Eye (tissue), 1 donor: ENCODE data around the gene CHAF1A.

Experiments used
- DNase-seq: peaks from one replicate; pipeline ENCODE4 v3.0.0-alpha.2; 2015

CHAF1A gene

DNA sequence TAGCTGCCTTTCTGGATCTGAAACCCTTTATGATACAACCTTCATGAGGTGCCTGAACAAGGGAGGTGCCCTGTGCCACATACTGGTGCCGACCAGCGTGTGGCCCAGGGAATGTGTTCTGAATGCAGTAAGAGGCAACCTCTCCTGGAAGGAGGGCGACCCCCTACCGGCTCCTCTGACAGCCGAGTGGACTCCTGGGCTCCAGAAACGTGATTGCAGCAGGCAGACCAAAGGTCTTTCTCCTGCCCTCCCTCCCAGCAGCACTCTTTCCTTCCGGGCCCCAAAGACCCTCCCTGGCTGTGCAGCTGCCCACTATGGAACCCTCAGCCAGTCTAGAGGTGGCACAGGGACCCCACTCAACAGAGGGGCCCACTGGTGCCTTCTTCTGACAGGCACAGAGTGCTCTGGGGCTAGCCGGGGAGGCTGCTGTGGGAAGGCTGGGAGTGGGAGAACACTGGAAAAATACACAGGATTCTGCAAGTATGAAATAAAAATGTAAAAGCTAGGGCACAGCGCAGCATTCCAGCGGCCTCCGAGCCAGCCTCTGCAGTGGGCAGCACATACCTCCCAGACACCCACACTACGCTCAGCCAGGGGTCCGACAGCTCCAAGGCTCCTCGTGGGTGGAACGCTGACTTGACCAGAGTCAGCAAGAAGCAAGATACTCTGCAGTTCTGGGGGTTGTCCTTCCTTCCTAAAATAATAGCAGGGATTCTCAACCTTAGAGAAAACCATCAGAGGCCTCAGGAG is 17.0 kb upstream of the CHAF1A start:
- no peak for DNase-seq

DNA sequence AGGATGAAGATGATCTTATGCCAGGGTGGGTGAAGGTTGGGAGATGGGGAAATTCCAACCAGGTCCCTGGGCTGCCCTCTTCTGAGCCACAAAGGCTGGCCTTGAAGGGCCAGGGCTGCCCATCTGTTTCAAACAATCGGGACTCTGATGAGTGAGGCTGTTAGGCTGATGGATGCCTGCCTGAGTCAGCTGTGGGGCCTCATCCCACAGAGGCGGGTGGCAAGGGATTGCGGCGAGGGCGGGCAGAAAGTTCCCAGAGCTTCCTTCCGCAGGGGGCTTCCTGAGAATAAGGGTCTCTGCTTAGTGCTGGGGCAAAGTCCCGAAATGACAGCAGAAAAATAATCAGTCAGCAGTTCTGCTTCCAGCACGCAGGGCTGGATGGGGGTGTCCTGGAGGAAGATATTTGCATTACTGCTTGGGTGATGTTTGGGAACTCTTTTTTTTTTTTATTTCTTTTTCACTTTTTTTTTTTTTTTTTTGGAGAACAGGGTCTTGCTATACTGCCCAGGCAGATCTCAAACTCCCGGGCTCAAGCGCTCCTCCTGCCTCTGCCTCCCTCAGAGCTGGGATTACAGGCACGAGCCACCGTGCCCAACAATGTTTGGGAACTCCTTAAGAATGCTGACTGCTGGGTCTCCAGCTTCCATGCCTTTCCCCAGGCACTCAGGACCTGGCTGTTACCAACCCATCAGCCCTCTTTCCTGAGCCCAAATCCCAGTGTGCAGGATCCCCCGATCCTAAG is 16.2 kb upstream of the CHAF1A start:
- DNase-seq, result no peak

DNA sequence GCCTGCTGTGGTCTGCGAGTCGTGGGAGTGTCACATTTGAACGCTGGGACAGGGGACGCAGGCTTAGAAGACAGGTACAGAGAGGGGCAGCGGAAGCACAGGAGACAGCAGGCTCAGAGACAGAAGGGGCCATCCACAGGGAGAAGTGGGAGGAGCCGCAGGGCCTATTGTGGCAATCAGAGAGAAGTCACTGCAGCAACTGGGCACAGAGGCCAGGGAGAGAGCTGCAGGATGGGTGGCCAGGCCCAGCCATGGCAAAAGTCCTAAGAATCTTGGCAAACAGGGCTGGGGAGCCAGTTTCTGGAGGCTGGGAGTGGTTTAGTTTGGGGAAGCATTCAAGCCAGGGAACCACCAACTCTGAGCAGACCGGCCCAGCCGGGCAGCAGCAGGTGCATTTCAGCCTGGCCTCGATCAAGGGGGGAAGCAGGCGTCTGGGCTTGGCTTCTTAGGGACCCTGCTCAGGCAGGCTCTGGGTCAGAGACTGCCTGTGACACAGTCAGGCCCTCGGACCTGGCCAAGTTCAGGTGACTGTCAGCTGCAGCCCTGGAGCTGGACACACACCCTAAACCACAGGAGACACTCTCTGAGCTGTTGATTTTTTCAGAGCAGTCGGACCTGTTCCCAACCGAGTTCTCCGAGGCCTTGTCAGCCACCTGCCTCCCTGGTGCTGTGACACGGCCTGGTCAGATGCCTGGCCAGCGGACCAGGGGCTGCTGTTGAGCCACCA is 13.9 kb upstream of the CHAF1A start:
- peak; percentile 61 for DNase-seq

DNA sequence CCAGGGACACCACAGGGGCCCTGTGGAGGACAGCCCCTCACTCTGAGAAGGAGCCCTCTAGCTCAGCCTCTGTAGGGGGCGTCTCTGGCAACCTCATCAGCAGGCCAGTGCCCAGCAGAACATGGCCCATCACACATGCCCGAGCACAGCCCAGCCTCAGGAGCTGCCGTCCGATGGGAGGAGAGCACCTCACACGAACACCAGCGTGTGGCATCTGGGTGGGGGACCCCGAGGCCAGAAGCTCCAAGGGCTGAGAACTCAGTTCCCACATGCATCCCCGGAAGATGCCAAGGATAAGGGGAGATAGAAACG is 13.4 kb upstream of the CHAF1A start:
- no peak for DNase-seq

DNA sequence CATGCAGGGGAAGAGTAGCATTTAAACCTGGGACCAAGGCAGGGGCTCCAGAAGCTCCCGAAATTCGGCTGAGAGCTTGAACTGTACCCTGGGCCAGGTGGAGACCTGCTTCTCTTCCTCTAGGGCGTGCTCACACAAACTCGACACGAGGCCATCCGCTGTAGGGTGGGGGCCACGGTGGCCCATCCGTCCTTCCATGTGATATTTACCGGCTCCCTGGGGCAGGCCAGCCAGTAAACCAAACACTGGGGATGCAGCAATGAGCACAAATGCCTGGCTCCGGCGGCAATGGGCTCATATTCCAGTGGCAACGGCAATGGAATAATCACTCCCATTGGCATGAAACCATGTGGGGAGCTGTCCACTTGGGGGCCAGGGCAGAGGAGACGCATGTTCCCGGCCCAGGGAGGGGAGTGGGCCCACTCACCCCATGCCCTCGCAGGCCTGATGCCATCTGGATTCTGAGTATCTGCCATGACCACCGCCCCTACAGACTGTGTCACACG is 12.9 kb upstream of the CHAF1A start:
- DNase-seq, result no peak

DNA sequence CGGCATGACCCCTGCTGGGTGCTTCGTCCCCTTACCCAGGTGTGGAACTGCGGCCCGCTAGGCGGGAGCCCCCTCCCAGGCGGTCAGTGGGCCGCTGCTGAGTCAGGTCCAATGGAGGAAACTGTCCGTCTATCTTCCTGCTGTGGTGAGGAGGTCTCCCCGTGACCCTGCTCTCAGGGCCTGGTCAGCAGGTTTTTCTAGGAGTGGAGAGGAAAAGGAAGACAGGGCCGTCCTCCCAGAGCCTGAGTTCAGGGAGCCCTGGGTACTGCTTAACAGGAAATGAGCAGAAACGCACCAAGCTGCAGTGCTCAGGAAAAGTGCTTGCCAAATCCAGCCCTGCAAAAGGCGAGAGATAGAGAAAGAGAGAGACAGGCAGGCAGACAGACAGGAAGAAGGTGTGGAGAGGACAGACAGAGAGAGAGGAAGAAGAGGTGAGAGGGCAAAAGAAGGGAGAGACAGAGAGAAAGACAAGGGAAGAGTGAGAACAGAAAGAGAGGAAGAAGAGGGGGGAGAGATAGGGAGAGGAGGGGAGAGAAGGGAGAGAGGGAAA is 12.3 kb upstream of the CHAF1A start:
- DNase-seq, result no peak

DNA sequence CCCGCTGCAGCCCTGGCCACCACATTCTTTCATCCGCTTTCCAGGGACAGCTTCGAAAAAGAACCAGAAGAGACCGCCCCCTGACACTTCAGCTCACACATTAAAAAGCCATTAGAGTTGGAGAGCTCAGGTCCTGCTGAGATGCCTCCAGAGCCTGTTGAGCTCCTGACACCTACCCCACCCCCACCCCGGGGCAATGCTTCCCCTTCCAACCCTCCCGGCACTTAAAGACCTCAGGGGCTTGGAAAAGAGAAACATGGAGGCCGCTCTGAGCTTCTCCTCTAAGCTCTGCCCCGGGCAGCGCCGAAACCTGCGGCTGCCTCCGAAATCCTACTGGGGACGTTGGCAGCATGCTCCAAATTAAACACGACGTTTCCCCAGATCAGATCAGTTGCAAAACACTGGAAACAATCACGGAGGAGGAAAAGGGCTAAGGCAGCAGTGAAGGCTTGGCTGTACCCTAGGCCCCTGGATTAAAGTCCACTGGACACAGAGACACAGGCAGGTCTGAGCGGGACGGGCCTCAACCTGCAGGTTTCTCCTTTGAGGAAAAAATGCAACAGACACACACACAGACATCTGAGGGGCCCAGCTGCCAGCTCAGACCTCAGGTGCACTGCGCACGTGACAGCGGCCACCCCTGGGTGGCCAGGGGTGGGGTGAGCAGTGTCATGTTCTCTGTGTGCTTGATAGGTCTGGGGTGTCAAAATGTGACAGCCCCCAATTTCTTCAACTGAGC is 11.7 kb upstream of the CHAF1A start:
- DNase-seq, result peak; percentile 84

DNA sequence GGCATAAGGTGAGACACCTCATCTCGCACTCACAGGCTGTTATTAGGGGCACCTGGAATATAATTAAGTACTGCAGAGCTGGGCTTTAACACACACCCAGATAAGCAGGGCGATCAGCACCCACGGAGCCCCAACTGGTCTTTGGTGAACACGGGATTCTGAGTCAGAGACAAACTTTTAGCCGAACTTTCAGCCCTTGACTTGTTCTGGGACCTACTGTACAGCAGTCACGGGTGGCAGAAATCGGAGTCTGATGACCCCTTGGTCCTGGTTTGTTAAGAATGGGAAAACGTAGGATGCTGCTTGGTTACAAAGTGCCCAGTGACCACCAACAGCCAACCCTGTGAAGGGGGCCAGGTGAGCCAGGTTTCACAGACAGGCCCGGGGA is 11.1 kb upstream of the CHAF1A start:
- DNase-seq, result no peak

DNA sequence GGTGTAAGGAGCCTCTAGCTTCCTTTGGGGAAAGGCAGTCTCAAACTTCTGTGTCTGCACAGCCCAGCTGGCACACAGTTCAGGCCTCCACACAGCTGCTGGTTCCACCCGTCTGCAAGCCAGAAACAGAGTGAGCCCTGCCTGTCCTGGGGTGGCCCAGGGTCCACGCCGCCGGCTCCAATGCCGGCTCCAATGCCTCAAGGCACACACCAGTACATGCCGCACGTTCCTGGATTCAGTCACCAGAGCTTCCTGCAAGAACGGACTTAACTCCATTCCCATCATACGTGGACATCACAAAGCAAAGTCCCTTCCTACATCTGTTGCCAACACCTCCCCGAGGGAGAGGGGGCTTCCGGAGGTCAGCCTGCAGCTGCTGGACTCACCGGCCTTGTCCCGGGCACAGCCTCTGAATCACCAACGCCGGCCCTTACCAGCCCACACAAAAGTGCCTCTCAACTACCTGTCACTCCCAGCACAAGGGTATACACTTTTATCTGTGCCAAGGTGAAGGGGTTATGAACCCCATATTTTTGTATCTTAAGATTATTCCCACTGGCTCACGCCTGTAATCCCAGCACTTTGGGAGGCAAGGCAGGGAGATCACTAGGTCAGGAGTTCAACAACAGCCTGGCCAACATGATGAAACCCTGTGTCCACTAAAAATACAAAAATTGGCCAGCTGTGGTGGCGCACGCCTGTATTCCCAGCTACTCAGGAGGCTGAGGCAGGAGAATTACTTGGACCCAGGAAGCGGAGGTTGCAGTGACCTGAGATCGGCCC is 10.5 kb upstream of the CHAF1A start:
- peak; percentile 39 for DNase-seq

DNA sequence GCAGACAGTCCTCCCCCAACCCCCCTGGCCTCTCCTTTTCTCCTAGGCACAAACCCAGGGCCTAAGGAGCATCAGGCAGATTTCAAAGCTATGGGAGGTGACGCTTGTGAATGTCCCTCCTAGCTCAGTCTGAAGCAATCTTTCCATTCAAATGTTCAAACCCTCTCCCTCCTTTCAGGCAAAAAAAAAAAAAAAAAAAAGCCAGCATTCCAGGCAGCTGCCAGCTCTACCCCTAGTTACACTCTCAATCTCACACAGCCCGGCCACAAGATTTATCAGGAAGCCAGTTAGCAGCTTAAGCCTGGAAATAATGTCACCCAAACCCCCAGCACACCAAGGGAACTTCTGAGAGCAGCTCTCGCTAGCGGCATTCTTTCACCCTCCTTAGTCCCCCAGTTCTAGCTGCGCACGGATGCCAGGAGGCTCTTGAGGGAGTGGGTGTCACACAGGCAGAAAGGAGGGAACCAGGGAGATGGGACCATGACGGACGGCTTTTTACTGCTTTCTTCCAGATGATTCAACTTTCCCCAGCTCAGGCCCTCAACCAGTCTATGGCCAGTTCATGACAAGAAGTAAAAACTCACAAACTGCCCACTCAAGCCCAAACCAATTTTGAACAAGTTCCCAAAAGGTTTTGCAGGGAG is 8.4 kb upstream of the CHAF1A start:
- peak; percentile 44 for DNase-seq

DNA sequence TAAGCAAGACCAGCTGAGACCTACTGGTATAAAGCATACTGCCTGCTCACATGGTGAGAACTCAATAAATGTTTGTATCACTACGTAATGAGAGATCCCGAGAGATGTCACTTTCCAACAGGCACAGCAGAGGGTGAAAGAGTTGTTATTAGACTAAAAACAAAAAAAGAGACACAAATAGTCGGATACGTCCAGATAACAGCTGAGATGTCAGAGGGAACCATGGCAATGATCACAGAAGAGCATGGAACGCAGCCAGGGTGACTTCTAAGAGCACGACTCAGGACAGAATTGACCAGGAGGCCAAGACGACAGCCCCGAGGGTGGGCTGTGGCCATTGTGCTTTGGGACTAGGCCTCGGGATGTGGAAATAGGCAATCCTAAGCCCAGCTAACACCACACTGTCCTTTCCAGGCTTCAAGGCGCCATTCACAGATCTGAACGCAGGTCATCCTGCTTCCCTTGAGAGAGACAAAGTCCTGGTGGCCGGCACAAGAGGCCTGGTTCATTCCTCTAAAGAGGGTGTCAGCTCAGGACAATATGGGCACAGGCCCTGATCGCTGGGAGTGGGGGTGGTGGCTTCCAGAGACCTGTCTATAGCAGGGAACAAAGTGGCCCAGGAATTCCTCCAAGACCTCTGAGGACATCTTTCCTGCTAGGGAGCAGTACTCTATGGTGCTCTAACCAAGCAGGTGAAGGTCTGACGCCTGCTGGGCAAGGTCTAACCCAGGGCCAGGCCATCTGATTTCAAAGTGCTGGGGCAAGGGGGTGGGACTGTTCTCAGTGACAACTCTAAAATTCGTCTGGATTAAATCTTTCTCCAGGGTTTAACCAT is 5.3 kb upstream of the CHAF1A start:
- DNase-seq, result no peak

DNA sequence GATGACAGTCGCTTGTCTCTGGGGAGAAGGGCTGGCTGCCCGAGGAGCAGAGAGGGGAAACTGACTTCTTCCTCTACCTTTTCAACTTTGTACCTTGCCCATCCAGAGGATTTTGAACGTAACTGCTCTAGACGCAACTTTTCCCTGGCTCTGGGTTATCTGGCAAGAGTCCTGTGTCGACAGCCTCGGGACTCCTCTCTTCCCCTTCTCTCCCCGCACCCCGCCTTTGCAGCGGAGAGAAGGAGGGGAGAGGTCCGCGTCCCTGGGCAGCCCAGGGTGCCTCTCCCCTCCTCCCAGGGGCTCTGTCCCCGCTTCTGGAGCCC is 2.7 kb upstream of the CHAF1A start:
- no peak for DNase-seq

DNA sequence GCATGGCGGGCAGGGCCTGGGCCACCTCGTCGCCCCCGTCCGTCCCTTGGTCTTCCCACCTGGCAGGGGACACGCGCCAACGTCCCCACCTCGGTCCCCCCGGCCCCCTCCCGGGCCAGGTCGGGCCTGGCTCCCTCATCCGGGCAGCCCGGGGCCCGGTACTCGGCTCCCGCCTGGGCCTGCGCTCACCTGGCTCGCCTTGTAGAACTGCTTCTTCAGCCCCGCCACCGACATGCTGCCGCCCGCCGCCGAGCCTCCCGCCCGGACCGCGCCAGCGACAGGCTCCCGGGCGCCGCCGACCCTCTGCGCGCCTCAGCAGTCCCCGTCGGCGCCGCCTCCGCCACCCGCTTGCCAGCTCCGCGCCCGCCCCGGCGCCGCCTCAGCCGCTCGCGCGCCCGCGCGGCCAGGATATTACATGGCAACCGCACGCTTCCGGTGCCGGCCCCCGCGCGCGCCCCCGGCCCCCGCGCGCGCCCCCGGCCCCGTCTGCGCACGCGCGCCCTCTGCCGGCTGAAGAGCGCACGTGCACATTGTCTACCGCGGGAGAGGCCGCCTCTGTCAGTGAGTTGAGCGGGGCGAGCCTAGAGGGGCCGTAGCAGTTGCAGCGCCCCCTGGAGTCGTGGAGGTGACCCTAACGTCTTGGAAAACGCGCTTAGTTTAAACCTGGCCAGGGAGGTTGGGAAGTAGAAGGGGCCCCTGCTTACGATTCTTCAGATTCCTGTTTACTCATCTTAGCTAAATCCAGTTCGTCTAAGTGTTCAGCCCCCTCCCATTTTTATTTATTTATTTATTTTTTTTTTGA is 2.1 kb upstream of the CHAF1A start, which contains the start of gene SH3GL1:
Gene SH3GL1, minus strand, starts transcription at position 413 of the 802 bp plus-strand sequence. Its CDS starts 179 bp downstream, at position 234.
- DNase-seq, result peak; percentile 97

DNA sequence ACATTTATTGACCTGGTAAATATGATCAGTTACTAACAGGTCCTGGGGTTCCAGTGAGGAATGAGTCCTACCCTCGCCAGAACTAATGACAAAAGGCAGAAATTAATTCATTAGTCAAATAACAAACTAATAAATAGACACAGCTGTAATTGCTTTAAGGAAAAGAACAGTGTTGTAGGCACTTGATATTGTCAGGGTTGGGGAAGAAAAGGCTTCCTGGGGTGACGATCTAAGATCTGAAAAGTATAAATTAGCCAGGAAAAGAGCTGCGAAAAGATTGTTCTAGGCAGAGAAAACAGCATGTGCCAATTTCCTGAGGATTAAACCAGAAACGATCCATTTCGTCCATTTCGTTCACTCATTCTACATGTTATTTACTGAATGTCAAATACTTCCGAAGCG is 670 bp upstream of the CHAF1A start:
- DNase-seq, result no peak

DNA sequence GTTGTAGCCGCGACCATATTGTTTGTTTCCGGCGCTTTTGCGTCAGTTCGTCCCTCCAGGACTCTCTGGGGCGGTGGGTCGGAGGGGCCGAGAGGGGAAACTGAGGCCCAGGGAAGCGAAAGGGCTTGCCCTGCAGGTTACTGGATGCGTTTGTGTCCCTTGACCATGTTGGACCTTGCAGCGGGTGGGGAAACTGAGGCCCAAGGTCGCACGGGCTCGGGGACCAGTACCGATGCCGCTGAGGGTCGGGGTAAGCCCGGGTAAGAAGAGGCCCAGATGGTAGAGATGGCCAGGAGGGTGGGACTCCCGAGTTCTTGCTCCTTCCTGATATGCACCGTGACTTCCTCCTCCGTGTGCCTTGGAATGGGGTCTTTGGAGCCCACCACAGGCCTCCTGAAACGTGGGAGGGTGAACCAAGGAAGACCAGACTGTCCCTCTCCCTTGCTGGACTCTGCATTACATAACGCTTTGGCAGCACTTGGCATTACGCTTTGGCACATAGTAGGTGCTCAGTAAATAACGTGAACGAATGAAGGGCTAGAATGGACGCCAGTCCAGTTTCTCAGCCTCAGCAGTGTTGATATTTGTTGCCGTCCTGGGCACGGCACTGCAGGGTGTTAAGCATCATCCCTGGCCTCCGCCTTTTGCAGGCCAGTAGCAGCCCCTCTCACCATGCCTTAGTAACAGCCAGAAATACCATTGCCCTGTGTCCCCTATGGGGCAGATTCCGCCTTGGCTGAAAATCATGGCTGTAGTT is 743 bp downstream of the CHAF1A start:
- DNase-seq, result no peak

DNA sequence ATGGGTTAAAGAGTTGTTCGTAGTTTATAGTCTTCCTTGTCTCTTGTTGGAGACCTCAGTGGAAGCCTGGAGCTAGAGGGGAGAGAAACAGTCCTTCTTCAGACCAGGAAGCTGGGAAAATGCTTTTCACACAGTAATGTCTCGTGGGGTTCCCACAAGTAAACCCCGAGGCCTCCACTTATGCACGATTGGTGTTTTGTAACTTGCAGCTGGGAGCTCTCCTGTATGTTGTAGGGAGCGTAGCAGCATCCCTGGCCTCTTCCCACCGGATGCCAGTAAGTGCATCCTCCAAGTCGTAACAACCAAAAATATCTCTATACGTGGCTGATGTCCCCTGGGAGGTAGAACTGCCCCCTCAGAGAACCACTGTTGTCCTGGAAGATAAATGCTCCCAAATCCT is 3.5 kb downstream of the CHAF1A start:
- no peak for DNase-seq

DNA sequence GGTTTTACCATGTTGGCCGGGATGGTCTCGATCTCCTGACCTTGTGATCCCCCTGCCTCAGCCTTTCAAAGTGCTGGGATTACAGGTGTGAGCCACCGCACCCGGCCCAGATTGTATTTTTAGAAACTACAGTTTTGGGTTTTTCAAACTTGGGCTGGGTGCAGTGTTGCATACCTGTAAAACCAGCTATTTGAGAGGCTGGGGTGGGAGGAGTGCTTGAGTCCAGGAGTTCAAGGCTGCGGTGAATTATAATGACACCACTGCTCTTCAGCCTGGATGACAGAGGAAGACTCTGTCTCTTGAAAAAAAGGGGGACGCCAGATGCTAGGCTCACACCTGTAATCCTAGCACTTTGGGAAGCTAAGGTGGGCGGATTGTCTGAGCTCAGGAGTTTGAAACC is 4.2 kb downstream of the CHAF1A start:
- no peak for DNase-seq

DNA sequence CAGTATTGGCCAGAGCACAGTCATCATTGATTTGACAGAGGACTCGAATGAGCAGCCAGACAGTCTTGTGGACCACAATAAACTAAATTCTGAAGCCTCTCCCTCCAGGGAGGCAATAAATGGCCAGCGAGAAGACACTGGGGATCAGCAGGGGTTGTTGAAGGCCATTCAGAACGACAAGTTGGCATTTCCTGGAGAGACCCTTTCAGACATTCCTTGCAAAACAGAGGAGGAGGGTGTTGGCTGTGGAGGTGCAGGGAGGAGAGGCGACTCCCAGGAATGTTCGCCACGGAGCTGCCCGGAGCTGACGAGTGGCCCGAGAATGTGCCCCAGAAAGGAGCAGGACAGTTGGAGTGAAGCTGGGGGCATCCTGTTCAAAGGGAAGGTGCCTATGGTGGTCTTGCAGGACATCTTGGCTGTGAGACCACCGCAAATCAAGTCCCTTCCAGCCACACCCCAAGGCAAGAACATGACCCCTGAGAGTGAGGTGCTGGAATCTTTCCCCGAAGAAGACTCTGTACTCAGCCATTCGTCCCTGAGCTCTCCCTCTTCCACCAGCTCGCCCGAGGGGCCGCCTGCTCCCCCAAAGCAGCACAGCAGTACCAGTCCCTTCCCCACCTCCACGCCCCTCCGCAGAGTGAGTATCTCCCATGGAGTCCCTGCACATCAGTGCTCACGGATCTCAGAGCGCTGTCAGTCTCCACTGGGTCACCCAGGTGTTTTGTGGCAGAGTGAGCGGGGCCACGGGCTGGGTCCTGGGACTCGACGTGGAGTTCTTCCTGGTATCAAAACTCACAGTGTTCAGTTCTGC is 6.9 kb downstream of the CHAF1A start:
- DNase-seq, result no peak
